Measurements from ENCODE around the gene IL1RAP.

Gene IL1RAP

DNA sequence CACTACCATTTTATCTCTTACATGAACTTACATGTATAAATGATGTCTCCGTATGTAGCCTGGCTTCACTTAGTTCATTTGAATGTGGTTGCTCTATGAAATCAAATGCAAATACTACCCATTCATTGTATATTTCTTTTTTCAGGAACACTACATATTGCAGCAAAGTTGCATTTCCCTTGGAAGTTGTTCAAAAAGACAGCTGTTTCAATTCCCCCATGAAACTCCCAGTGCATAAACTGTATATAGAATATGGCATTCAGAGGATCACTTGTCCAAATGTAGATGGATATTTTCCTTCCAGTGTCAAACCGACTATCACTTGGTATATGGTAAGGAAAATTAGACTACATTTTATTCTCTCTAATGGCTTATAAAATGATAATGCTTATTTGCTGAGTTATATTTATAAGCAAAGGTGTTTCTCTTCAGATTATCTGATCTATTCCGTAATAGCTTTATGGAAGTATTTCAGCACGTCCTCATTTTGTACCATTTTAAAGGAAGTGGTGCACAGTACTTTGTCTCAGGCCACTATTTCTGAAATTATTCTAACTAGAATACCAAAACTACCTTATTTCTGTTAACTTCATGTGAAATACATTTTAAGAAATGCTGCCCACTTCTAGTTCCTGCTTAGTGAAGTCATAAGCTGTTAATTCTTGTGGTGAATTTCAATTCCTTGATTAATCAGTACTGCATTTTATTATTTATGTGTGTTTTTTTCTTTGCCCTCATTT, 95.1 kb downstream of the IL1RAP start:
- DNase-seq (ENCODE audit: low read depth, low spot score): no peak

DNA sequence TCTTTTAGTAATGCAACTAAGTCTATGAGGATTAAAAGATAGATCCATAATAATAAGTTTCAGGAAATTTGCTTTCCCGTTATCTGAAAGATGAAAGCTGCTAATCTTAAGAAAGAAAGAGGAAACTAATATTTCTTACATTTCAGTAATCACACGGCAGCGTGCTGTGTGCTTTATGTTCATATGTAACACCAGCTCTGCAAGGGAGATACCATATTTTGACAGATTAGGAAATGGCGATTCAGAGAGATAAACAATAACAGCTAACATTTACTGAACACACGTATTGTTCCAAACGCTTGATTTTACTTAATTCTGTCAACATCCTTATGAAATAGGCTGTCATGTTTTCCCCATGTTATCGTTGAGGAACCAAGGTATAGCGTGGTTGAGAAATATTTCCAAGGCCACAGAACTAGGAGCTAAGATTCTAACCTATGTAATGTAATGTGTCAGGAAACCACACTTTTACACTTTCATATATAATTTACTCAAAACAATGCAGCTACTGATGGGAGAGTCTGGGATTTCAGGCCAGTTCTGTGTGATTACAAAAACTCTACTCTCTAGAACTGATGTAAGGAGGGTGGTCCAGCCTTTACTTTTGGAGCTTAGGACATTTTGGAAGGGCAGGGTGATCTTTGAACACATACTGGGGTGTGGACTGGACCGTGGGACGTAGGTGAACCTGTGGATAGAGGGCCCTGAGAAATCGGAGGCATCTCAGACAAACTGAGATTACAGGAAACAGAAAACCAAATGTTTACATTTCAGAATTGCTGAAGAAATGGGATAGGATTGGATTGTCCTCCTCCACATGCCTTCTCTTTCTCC, 100.6 kb downstream of the IL1RAP start:
- DNase-seq (ENCODE audit: low read depth, low spot score): no peak

DNA sequence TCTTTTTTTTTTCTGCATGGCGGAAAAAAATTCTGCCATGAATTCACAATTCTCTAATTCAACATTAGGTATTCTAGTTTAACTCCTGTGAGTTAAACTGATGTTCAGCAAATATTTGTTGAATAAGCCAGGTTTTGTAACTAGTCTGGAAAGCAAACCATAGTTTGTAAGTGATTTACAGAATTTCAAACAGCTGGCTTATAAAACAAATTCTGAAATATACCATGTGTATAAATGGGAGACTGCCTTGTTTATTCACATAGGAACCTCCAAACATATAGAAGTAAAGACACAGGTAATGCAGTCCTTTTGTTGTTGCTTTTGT, 101.1 kb downstream of the IL1RAP start:
- DNase-seq (ENCODE audit: low read depth, low spot score): no peak

DNA sequence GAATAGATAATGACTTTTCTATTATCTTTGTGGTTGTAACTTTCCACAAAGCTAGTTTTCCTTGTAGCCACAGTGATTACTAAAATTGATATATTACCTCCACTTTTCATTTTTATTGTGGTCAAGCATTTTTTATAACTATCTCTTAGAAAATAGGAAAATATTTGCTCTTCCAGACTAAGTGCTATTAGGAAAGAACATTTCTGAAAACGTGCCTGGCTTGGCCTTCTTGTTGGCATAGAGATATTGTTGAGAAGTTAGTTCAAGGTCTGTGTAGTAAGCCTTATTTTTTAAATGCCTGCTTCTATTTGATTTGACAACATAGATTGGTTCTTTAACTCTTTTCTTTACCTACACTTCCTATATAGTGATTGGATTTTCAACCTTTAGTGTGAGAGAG, 101.7 kb downstream of the IL1RAP start:
- no peak for DNase-seq (ENCODE audit: low read depth, low spot score)

DNA sequence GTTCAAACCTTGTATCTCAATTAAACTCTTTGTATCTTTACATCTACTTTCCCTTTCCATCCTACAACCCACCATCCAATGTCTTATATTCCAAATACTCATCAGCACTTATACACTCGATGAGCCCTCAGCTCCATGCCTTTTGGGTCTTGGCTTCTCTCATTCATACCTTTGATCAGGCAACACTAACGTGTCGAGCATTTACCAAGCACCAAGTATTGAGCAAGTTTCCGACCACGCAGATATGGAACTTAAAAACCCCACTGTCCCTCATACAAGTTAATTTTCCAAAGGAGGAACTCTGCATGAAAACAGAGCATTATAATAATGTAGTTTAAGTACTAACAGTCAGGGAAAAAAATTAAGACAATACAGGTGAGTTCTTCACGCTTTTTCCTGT, 102.8 kb downstream of the IL1RAP start:
- DNase-seq (ENCODE audit: low read depth, low spot score): no peak

DNA sequence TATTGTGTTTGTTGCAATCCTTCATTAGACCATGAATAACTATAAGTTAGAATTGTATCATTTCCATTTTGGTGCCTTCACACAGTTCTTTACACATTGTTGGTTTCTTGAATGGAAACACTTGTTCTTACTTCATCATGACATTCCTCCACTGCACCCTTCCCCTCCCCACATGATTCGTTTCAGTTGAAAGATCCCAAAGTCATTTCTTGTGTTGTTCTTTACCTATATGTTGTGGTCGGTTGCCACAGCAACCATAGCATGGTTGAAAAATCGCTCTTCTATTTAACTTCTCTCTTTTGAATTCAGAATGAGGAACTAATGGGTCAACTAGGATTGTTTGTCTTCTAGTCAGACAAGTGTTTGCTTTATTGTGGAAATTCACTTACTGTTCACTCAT, 103.3 kb downstream of the IL1RAP start:
- DNase-seq (ENCODE audit: low read depth, low spot score): no peak

DNA sequence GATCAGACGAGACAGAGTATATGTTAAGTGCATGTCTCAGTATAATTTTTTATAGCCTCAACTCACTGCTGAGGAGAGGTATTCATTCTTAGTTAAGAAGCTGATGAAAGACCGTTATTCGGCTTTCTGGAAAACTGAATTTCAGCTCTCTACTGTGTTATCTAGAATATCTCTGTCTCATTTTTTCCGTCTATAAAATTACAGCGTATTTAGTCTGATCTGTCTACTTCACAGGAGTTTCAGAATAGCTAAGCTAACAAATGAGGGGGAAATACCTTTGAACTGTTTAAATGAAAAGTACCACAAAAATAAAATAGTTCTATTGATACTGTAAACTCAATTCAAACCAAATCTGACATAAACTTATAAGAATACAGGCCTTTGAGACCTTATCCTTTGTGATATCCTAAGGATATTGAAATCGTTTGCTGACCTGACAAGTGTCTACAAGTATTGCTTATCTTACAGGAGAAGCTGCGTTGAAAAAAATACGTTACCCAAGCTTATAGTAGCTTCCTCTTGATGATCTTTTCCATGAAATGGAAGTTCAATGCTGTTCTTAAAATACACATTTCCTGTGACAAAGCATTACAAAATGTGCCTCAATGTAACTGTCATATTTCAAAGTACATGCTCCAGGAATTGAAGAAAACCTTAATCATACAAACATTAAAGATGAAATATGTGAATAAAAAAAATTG, 104.6 kb downstream of the IL1RAP start:
- DNase-seq (ENCODE audit: low read depth, low spot score): no peak

DNA sequence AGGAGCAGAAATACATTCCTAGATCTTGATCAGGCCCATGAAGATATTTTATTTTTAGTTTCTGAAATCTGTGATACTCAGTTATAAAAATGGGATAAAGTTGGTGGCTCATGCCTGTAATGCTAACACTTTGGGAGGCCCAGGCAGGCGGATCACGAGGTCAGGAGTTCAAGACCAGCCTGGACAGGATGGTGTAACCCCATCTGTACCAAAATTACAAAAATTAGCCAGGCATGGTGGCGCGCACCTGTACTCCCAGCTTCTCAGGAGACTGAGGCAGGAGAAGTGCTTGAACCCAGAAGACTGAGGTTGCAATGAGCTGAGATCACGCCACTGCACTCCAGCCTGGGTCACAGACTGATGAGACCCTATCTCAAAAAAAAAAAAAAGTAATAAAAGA, 105.5 kb downstream of the IL1RAP start:
- DNase-seq (ENCODE audit: low read depth, low spot score): no peak

DNA sequence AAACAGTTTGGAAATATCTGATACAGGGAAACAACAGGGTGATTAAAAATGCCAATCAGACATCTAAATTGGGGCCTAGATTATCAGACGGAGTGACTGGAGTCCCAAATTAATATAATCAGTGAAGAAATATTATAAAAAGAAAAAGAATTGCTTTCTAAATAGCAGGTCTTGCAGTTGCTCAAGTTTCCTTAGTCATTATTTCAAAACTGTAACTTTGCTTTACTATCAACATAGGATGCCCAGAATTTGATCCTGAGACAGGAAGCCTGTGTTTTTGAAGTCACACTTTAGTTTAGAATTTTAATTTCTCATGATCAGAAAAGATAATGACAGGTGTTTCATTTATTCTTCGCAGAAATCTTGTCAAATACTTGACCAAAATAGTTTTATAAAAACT, 105.9 kb downstream of the IL1RAP start:
- no peak for DNase-seq (ENCODE audit: low read depth, low spot score)

DNA sequence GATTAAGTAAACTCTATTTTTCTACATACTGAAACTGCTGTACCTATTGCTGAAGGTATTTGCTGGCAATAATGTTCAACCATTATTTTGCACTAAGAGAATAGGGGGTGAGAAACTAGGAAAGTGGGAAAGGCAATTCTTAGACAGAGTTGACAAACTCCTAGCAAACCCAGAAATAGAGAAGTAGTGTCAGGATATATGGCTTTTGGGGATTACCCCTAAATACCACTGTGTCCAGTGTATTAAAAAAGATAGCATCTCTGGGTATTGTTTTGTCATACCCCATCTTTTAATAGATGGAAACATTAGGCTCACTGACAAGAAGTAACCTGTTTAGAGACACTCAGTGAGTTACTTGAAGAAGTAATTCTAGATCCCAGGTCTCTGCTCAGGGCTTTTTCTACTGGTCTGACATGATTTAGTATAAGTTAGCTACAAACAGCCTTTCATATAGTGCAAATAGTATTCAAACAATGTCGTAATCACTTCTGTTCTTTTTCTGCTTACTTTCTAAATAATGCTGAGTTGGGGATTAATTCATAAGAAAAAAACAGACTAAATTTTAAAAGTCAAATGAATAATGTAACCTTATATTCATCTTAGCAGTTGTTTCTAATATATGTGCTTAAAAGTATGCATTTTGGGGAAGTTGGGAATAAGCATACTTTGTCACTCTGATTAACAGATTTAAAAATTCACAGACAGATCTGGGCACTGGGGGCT, 107.2 kb downstream of the IL1RAP start:
- no peak for DNase-seq (ENCODE audit: low read depth, low spot score)

DNA sequence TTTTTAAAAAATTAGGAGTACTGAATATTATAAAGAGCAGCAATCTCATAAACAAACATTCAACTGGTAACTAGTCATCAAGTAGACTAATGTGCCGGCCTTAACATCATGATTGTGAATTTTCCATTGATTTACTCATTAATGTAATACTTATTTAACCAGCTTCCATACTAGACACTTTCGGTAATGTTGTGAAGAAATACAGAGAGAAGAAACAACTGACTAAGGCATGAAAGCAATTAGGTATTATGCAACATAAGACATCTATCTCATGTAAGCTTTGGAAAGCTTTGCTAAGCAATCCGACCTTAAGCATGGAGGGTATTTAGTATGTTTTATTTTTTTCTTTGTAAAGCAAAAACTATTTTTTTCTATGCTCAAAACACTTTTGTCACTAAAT, 108.0 kb downstream of the IL1RAP start:
- DNase-seq (ENCODE audit: low read depth, low spot score): no peak

DNA sequence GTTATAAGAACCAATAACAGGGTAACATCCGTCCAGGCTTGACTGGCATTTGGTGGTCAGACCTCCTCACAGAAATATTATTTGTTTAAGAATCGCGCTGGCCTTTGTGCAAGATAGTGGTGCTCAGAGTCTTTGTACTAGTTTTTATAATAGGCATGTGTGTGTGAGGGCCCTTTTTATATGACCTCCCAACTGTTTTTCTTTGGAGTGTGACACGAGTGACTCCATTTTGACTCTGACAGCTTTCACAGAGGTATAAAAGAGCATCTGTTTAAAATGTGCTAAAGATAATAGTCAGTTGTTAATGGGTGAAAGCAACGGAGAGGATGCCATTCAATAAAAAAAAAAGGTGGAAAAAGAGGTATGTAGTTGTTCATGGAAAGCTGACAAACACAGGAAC, 110.4 kb downstream of the IL1RAP start:
- no peak for DNase-seq (ENCODE audit: low read depth, low spot score)

DNA sequence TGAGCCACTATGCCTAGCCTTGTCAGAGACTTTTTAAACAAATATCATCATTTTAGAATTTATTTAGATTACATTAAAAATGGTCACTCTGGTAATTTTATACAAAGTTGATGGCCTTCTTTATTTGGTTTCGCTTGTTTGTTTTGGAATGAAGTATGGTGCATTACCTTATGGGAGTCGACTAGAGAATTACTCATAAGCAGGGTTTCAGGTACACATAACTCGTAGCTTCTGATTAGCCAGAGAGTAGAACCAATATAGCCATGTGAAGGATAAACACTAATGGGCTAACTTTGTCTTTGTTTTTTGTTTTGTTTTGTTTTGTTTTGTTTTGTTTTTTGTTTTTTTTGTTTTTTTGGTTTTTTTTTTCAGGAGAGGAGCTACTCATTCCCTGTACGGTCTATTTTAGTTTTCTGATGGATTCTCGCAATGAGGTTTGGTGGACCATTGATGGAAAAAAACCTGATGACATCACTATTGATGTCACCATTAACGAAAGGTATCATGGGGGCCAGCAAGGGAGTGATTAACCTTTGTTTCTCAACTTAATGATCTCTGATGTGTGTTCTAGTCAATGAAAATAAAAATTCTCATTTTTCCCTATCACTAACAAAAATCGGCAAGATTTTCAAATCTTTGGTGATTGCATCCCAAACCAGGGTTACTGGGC, 113.2 kb downstream of the IL1RAP start:
- DNase-seq (ENCODE audit: low read depth, low spot score): no peak

DNA sequence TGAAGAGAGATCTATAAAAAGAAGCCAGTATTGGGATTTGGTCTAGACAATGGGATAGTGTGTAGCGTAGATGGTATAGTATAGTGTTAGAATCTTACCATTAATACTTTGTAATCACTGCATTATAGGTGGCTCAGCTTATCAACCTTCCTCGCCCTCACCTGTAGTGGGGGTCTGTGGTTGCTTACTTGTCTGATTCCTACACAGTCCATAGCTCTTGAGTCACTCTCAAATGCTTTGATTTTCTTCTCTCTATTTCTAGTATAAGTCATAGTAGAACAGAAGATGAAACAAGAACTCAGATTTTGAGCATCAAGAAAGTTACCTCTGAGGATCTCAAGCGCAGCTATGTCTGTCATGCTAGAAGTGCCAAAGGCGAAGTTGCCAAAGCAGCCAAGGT, 115.2 kb downstream of the IL1RAP start:
- no peak for DNase-seq (ENCODE audit: low read depth, low spot score)

DNA sequence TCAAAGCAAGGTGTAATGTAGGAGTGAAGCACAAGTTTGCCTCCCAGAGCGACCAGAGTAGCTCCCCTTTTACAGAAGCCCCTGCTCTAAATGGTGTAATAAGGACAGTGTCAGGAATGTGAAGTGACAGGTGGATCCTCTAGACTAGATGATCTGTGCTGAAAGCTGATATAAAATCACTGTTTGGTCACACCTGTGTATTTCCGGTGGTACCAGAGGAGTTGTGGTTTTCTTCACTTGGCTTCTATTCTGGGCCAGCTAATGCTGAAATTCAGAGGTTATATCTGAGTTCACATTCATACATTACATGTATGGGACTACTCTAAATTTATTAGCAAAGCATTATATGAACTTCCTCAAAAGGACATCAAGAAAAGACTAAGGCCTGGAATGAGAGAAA, 117.4 kb downstream of the IL1RAP start:
- DNase-seq (ENCODE audit: low read depth, low spot score): no peak

DNA sequence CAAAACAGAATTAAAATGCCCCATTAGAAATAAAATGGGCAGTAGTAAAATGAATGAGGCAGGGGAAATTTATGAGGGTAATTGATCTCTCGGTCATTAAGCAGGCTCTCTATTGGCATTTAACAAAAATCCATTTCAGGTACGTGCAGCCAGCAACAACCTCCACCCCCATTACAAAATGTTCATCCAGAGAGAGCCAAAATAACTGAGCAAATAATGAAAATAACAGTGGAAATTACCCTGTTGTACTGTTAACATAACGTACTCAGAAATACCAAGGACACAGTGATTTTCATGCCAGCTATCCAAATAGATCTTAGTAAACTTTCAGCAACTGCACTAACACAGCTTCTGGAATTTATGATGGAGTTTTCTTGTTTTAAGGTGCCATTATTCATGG, 127.7 kb downstream of the IL1RAP start:
- no peak for DNase-seq (ENCODE audit: low read depth, low spot score)

DNA sequence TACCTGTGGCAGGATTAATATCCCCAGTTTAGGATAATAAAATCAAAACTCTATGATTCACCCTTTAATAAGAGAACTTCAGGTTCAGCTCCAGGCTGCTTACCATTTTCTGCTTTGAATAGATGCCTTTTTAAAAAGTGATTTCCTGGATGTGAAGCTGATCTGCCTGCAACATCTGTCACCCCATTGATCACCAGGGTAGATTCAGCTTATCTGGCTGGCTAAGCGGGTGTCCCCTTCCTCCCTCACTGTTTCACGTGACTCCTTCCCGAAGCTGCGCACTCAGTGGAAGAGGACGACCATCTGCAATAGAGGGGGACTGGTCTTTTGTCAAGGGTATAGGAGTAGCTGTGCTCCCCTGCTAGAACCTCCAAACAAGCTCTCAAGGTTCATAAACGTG, 128.1 kb downstream of the IL1RAP start:
- no peak for DNase-seq (ENCODE audit: low read depth, low spot score)

DNA sequence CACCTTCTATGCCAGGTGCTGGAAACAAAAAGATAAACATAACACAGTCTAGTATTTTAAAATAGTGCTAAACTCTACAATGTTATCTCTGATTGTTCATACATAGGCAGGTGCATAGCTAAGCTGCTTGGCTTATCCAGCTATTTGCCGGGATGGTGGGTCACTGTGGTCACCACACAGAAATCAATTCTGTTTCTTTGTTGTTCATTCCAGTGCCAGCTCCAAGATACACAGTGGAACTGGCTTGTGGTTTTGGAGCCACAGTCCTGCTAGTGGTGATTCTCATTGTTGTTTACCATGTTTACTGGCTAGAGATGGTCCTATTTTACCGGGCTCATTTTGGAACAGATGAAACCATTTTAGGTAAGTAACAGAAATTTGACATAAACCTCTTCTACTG, 130.2 kb downstream of the IL1RAP start:
- DNase-seq (ENCODE audit: low read depth, low spot score): no peak

DNA sequence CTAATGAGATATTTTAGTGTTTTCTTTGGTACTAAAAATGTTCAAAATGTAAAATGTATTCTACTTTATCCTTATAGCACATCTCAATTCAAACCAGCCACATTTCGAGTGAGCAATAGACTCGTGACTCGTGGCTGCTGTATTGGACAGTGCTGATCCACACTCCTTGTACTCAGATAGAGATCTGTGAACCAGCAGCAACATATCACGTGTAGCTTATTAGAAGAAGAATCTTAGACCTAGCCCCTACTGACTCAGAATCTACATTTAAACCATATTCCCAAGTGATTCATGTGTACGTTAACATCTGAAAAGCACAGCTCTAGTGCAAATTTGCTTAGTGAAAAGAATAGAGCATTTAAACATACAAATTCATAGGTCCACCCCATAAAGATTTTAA, 130.9 kb downstream of the IL1RAP start:
- DNase-seq (ENCODE audit: low read depth, low spot score): no peak

DNA sequence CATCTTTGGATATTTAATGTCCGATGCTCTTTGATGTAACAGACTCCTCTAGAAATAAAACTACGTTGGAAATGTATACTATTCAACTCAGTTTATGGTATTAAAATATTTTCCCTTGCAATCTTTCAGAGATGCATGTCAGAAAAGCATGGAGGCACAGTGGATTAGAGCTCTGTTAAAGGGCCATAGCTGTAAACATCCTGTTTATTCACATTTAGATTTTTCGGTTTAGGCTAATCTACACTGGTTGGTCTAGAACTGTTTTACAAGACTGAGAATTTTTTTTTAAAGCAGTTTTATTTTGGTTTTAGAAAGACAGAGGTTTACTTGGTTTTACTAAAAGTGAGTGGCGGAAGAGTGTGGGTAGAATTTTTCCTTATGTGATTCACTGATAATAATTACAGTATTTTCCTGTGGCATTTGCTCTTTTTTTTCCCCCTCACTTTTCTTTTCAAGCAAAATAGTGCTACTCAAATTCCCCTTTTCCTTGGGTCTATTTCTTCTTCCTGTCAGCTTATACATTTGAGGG, 132.1 kb downstream of the IL1RAP start:
- no peak for DNase-seq (ENCODE audit: low read depth, low spot score)

DNA sequence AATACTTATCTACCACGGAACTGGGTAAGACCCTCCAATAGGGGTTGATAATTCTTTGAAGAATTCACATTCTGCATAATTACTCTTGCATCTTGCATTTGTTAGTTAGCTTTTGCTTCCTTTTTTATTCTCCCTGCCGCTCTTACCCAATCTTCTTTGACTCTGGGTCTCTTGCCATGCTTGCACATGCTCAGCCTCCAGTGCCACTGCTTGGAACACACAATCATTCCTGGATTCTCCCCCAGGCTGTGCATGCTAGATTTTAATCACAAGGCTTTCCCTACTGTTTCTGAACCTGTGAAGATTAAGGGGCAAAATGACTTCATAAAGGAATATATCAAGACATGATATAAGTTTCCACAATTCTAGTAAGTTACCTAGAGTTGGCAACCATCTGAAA, 133.1 kb downstream of the IL1RAP start:
- no peak for DNase-seq (ENCODE audit: low read depth, low spot score)

Data from smooth muscle cell of the brain vasculature (primary cell).